HL-60/S4 treated with phorbol 12-myristate 13-acetate at 8.2 ng/mL for 4 days and 3 days (cell line): Measurements from ENCODE around the gene ADCY5.
"Not testable (repeated sequence)": the region's sequence is repeated elsewhere in the genome, so short reads cannot be mapped to it uniquely, and the experiment has no call there.

Experiments
- in situ Hi-C: fragments of 300-500 bp; cut with MboI; formaldehyde crosslinking; loops from 2 replicates; pipeline ENCODE4 v1.15.0; 2022; ENCODE audit warnings: low sequenced_read_pairs

The ADCY5 gene

GRCh38 chr3:123278446-123278845 lies 170.4 kb downstream of the ADCY5 start:
- in situ Hi-C loops: no loop called here

- in situ Hi-C loops: no loop called here
Observed at GRCh38 chr3:123277106-123277505, 171.8 kb downstream of the ADCY5 start.

- in situ Hi-C loops: no loop called here
Observed at GRCh38 chr3:123276346-123277006, 172.4 kb downstream of the ADCY5 start.

- in situ Hi-C loops: no loop called here
Observed at GRCh38 chr3:123275691-123276090, 173.2 kb downstream of the ADCY5 start.

GRCh38 chr3:123272547-123272946 lies 176.3 kb downstream of the ADCY5 start:
- in situ Hi-C loops: no loop called here

- in situ Hi-C loops: no loop called here
Observed at GRCh38 chr3:123271466-123272159, 177.3 kb downstream of the ADCY5 start.

GRCh38 chr3:123270818-123271217 lies 178.1 kb downstream of the ADCY5 start:
- in situ Hi-C loops: no loop called here

GRCh38 chr3:123267821-123268220 lies 181.1 kb downstream of the ADCY5 start:
- in situ Hi-C loops: no loop called here

GRCh38 chr3:123263941-123264340 lies 184.9 kb downstream of the ADCY5 start:
- in situ Hi-C loops: no loop called here

GRCh38 chr3:123262868-123263267 lies 186.0 kb downstream of the ADCY5 start:
- in situ Hi-C loops: no loop called here

- in situ Hi-C loops: no loop called here
Observed at GRCh38 chr3:123262226-123262625, 186.7 kb downstream of the ADCY5 start.

GRCh38 chr3:123261666-123262065 lies 187.2 kb downstream of the ADCY5 start:
- in situ Hi-C loops: no loop called here

- in situ Hi-C loops: no loop called here
Observed at GRCh38 chr3:123258811-123259420, 190.0 kb downstream of the ADCY5 start.

- in situ Hi-C loops: no loop called here
Observed at GRCh38 chr3:123258359-123258758, 190.5 kb downstream of the ADCY5 start.

- in situ Hi-C loops: no loop called here
Observed at GRCh38 chr3:123256256-123256655, 192.6 kb downstream of the ADCY5 start.

GRCh38 chr3:123246866-123247265 lies 202.0 kb downstream of the ADCY5 start:
- in situ Hi-C loops: no loop called here

GRCh38 chr3:123244128-123244527 lies 204.8 kb downstream of the ADCY5 start:
- in situ Hi-C loops: no loop called here

GRCh38 chr3:123239756-123240155 lies 209.1 kb downstream of the ADCY5 start:
- in situ Hi-C loops: no loop called here

- in situ Hi-C loops: not testable (repeated sequence)
Observed at GRCh38 chr3:123239186-123239585, 209.7 kb downstream of the ADCY5 start.

GRCh38 chr3:123236902-123237301 lies 212.0 kb downstream of the ADCY5 start:
- in situ Hi-C loops: no loop called here
